Stimulated activated effector memory CD8-positive, alpha-beta T cell treated with anti-CD3 and anti-CD28 coated beads, Interleukin-12 subunit alpha, Interleukin-12 subunit beta, amount 100 ng/mL, for 72 hours (primary cell): ENCODE results near the gene RAI14.
"Not testable (repeated sequence)": the region's sequence is repeated elsewhere in the genome, so short reads cannot be mapped to it uniquely, and the experiment has no call there.

ENCODE experiments used
- ATAC-seq: fragments of 150-1000 bp; cut with Tn5 transposase; 2 replicates; pipeline ENCODE4 v1.10.0; 2021
- DNase-seq, 2 donors: peaks; one replicate each; pipeline ENCODE4 v3.0.0; 2021 to 2022; ENCODE audit warnings: low spot score in 2 of 2
- H3K27ac Mint-ChIP-seq: one replicate; pipeline ENCODE4 v1.8.0; 2022; ENCODE audit warnings: mild to moderate bottlenecking, mixed read lengths
- H3K36me3 Mint-ChIP-seq: one replicate; pipeline ENCODE4 v1.8.0; 2022; ENCODE audit warnings: mild to moderate bottlenecking, mixed read lengths
- H3K4me1 Mint-ChIP-seq: one replicate; pipeline ENCODE4 v1.8.0; 2022; ENCODE audit warnings: mixed read lengths
- H3K4me3 Mint-ChIP-seq: one replicate; pipeline ENCODE4 v1.8.0; 2022; ENCODE audit warnings: mild to moderate bottlenecking, mixed read lengths
- H3K9me3 Mint-ChIP-seq: one replicate; pipeline ENCODE4 v1.8.0; 2022; ENCODE audit warnings: mixed read lengths

RAI14 gene

GRCh38 chr5:34698109-34698419 lies 41.9 kb downstream of the RAI14 start:
- Mint-ChIP-seq H3K4me1 (peaks cover 13% of the 10 kb centered on the region), H3K27ac (no peak overlapping the region), H3K9me3 (no peaks in the 10 kb centered on the region), H3K36me3 (no peaks in the 10 kb centered on the region), H3K4me3 (no peak overlapping the region)
- DNase-seq (no peak), ATAC-seq (no peak)

DNA sequence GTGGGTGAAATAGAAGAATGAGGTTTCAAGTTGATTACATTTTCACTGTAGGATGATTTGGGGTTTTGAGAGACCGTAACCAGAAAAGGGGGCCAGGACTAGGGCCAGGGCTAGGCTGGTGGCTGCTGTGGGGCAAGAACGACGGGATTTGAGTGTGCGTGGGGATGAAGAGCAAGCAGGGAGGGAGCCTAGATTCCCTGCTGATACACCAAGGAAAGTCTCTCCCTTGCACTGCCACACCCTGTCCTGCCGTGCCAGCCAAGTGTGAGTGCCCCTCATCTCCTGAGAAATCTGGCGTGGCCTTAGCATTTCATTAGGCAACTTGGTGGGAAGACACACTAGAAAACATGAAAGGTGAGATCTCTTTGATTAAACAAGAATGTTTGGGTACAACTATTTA lies 42.6 kb downstream of the RAI14 start:
- no peak overlapping the region for H3K27ac Mint-ChIP-seq
- ATAC-seq, result no peak
- DNase-seq, result no peak
- H3K4me3 Mint-ChIP-seq, result no peak overlapping the region
- H3K9me3 Mint-ChIP-seq, result no peaks in the 10 kb centered on the region
- peaks cover 13% of the 10 kb centered on the region for H3K4me1 Mint-ChIP-seq
- no peaks in the 10 kb centered on the region for H3K36me3 Mint-ChIP-seq

- Mint-ChIP-seq H3K4me3 (no peak overlapping the region), H3K4me1 (peaks cover 6% of the 10 kb centered on the region), H3K36me3 (no peaks in the 10 kb centered on the region), H3K9me3 (no peaks in the 10 kb centered on the region), H3K27ac (no peak overlapping the region)
- DNase-seq (no peak), ATAC-seq (no peak)
Observed at GRCh38 chr5:34699155-34700077, 43.3 kb downstream of the RAI14 start.

DNA sequence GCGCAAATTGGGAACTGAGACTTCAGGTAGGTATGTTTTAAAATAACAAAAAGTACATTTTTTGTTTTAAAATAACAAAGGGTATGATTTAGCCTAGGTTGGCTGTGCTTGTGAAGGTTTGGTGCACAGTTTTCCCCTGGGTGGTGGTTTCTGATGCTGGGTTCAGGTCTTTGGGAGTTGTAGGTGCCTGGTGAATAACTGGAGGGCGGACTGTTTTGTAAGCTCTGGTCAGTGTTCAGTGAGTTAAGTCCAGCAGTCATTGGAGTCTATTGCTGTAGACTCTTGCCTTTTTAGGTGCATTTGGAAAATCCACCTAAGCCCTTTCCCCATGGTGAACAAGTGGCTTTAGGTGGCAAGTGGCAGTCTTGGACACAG lies 43.9 kb downstream of the RAI14 start:
- no peak for DNase-seq
- ATAC-seq, result no peak
- no peak overlapping the region for H3K27ac Mint-ChIP-seq
- H3K9me3 Mint-ChIP-seq, result no peaks in the 10 kb centered on the region
- no peaks in the 10 kb centered on the region for H3K4me1 Mint-ChIP-seq
- no peaks in the 10 kb centered on the region for H3K36me3 Mint-ChIP-seq
- no peak overlapping the region for H3K4me3 Mint-ChIP-seq

DNA sequence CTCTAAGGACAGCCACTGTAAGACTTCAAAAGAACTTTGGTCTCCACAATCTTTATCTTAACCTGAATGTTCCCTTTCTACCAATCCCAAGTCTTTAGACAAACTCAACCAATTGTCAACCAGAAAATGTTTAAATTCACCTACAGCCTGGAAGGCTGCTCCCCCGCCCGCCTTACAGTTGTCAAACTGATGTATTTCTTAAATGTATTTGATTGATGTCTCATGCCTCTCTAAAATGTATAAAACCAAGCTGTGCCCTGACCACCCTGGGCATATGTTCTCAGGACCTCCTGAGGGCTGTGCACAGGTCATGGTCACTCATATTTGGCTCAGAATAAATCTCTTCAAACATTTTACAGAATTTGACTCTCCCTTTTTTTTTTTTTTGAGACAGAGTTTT lies 45.3 kb downstream of the RAI14 start:
- not testable (repeated sequence) for H3K4me1 Mint-ChIP-seq, ATAC-seq, H3K9me3 Mint-ChIP-seq, H3K27ac Mint-ChIP-seq, DNase-seq, H3K4me3 Mint-ChIP-seq, H3K36me3 Mint-ChIP-seq

DNA sequence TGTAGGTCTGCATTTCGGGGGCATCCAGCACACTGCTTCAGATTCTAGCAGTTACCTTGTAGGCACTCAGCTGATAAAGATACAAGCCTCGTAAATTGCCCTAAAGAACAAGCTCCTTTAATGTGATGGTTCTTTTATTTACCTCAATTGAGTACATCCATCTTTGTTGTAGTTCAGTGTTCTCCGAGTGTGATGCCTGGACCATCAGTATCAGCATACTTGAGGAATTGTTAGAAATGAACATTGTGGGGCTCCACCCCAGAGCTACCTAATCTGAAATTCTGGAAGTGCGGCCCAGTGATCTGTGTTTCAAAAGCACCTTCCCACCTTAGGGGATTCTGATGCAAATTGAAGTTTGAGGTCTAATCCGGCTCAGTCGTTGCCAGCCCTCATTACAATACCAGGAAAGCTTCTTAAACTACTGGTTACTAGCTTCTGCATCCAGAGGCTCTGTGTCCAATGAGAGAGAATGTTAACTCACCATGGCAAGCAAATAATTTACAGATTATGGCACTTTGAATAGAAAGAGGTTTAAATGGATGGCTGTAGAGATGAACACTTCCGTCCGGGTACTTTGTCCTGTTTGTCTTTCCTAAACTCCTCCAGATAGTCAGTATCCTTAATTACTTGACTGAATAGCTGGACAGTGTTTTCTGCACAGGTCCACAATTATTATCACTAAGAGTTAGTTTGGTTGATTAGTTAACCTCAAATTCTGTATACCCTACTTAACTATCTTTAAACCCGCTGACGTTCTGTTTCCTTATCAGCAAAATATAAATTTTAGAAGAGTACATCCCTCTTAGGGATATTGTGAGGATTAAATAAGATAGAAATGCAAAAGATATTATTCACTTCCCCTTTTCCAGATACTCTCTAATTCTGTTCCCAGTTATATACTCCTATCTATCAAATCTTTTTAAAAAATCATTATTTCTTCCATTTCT lies 47.9 kb downstream of the RAI14 start:
- Mint-ChIP-seq H3K4me3 (no peak overlapping the region), H3K36me3 (no peaks in the 10 kb centered on the region), H3K27ac (no peak overlapping the region), H3K9me3 (no peaks in the 10 kb centered on the region), H3K4me1 (no peaks in the 10 kb centered on the region)
- ATAC-seq (no peak), DNase-seq (no peak)

DNA sequence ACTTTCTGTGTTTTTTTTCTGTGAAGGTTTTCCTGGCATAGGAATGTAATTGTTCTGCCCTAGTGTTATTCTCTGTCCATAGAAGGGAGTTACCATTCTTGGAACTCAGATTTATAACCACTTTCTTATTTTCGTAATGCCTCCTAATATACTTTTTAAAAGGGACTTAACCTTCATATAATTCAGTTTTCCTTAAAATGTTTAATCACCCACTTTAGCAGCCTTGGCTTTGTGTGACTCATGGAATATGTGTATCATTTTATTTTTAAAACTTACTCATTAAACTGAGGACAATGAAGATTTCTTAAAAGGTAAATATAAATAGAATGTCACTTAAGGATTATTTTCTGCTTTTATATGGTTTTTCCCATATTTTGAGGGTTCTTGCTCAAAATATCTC lies 50.0 kb downstream of the RAI14 start:
- H3K36me3 Mint-ChIP-seq, result no peaks in the 10 kb centered on the region
- H3K9me3 Mint-ChIP-seq, result no peaks in the 10 kb centered on the region
- DNase-seq (no peak), ATAC-seq (no peak)
- no peak overlapping the region for H3K4me3 Mint-ChIP-seq
- no peak overlapping the region for H3K27ac Mint-ChIP-seq
- H3K4me1 Mint-ChIP-seq, result no peaks in the 10 kb centered on the region

- ATAC-seq, result no peak
Observed at GRCh38 chr5:34707451-34708107, 51.5 kb downstream of the RAI14 start.

DNA sequence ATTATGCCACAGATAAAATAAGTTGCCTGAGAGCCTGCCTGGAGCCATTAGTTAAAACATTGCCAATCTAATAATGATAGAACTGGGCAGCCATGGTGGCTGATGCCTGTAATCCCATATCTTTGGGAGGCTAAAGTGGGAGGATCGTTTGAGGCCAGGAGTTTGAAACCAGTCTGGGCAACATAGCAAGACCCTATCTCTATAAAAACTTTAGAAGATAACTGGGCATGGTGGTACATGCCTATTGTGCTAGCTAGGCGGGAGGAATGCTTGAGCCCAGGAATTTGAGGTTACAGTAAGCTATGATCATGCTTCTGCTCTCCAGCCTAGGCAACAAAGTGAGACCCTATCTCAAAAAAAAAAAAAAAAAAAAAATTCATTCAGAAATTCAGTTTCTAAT lies 52.6 kb downstream of the RAI14 start:
- no peaks in the 10 kb centered on the region for H3K4me1 Mint-ChIP-seq
- DNase-seq (no peak), ATAC-seq (no peak)
- H3K27ac Mint-ChIP-seq, result no peak overlapping the region
- H3K36me3 Mint-ChIP-seq, result no peaks in the 10 kb centered on the region
- H3K4me3 Mint-ChIP-seq, result no peak overlapping the region
- H3K9me3 Mint-ChIP-seq, result no peaks in the 10 kb centered on the region

More at GRCh38 chr5:34707451-34708107, 51.5 kb downstream of the RAI14 start:
- H3K4me3 Mint-ChIP-seq, result no peak overlapping the region
- DNase-seq, result no peak
- H3K4me1 Mint-ChIP-seq, result no peaks in the 10 kb centered on the region
- H3K9me3 Mint-ChIP-seq, result no peaks in the 10 kb centered on the region
- no peak overlapping the region for H3K27ac Mint-ChIP-seq
- no peaks in the 10 kb centered on the region for H3K36me3 Mint-ChIP-seq

- no peak overlapping the region for H3K27ac Mint-ChIP-seq
- ATAC-seq, result no peak
- H3K4me1 Mint-ChIP-seq, result no peaks in the 10 kb centered on the region
- no peak for DNase-seq
- H3K36me3 Mint-ChIP-seq, result no peaks in the 10 kb centered on the region
- no peaks in the 10 kb centered on the region for H3K9me3 Mint-ChIP-seq
- H3K4me3 Mint-ChIP-seq, result no peak overlapping the region
Observed at GRCh38 chr5:34709861-34710673, 53.9 kb downstream of the RAI14 start.

- Mint-ChIP-seq H3K4me1 (no peaks in the 10 kb centered on the region), H3K4me3 (no peak overlapping the region), H3K27ac (no peak overlapping the region), H3K36me3 (no peaks in the 10 kb centered on the region), H3K9me3 (no peaks in the 10 kb centered on the region)
- no peak for ATAC-seq
- DNase-seq, result no peak
Observed at GRCh38 chr5:34712565-34712964, 56.4 kb downstream of the RAI14 start.

GRCh38 chr5:34715711-34716110 lies 59.6 kb downstream of the RAI14 start:
- H3K9me3 Mint-ChIP-seq, result no peaks in the 10 kb centered on the region
- DNase-seq (no peak), ATAC-seq (no peak)

DNA sequence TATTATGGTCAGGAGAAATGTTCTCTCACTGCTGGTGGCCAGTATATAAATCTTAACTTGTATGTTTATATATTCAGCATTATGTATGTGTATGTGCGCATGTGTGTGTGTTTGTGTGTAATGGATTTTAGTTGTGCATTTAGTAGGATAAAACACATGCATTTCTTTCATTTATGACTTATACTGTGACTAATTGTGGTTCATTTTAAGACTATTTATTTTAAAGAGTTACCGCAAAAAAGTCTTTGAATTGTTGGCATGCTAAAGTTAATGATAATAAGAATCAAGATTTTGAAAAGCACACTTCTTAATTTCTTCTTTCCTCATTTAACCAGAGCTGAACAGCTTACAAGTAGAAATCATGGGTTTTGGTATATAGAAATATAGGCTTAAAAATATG lies 60.9 kb downstream of the RAI14 start:
- Mint-ChIP-seq H3K27ac (no peak overlapping the region), H3K4me3 (no peak overlapping the region), H3K4me1 (no peaks in the 10 kb centered on the region), H3K36me3 (no peaks in the 10 kb centered on the region), H3K9me3 (no peaks in the 10 kb centered on the region)
- DNase-seq (no peak), ATAC-seq (no peak)

More at GRCh38 chr5:34715711-34716110, 59.6 kb downstream of the RAI14 start:
- Mint-ChIP-seq H3K4me1 (no peaks in the 10 kb centered on the region), H3K4me3 (no peak overlapping the region), H3K27ac (no peak overlapping the region), H3K36me3 (no peaks in the 10 kb centered on the region)

- no peak for DNase-seq
- no peak overlapping the region for H3K27ac Mint-ChIP-seq
- H3K9me3 Mint-ChIP-seq, result no peaks in the 10 kb centered on the region
- no peaks in the 10 kb centered on the region for H3K4me1 Mint-ChIP-seq
- H3K36me3 Mint-ChIP-seq, result no peaks in the 10 kb centered on the region
- ATAC-seq, result no peak
- no peak overlapping the region for H3K4me3 Mint-ChIP-seq
Observed at GRCh38 chr5:34717426-34718327, 61.5 kb downstream of the RAI14 start.
